ENCODE results near the gene TENM4.

Gene TENM4

DNA sequence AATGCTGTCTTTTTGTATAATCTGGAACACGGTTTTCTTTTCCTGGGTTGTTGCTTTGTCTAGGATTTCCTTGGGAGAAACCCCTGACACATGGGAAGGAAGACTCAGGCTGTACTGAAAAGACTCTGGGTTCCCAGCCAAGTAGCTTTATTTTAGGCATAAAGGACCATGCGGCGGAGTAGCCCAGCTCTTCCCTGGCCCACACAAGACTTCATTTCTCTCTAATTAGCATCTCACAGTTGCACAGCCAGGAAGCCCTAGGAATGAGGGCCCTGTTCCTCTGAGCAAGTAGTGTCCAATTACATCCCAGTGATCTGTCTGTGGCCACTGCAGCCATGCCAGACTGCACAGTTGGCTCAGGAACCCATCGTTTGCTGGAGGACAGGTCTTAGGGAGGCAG lies 319.5 kb downstream of the TENM4 start:
- DNase-seq (ENCODE audit: extremely low spot score): no peak
- CTCF ChIA-PET: interaction anchor here (1.1 kb wide), 1 partner anchor 21 kb away, joined by 4 read pairs; no protein-coding TSS in a partner anchor
- POLR2A ChIA-PET: no interaction called here
- no peak for TF ChIP-seq SUZ12 (IDR thresholded peaks at IDR 0.05)
- TF ChIP-seq FOXM1 (IDR thresholded peaks at IDR 0.05; ENCODE audit: borderline replicate concordance): no peak
- TF ChIP-seq, protein P1, sequence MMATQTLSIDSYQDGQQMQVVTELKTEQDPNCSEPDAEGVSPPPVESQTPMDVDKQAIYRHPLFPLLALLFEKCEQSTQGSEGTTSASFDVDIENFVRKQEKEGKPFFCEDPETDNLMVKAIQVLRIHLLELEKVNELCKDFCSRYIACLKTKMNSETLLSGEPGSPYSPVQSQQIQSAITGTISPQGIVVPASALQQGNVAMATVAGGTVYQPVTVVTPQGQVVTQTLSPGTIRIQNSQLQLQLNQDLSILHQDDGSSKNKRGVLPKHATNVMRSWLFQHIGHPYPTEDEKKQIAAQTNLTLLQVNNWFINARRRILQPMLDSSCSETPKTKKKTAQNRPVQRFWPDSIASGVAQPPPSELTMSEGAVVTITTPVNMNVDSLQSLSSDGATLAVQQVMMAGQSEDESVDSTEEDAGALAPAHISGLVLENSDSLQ (IDR thresholded peaks at IDR 0.05): no peak
- TF ChIP-seq ZNF384 (IDR thresholded peaks at IDR 0.05): no peak
- TF ChIP-seq L3MBTL2 (conservative IDR thresholded peaks at IDR 0.05): no peak
- no peak for TF ChIP-seq SP1 (IDR thresholded peaks at IDR 0.05)
- no peak for TF ChIP-seq LEF1 (IDR thresholded peaks at IDR 0.05; ENCODE audit: borderline replicate concordance)
- TF ChIP-seq TARDBP (IDR thresholded peaks at IDR 0.05): no peak
- TF ChIP-seq ARNT (IDR thresholded peaks at IDR 0.05): no peak
- no peak for TF ChIP-seq ELF4 (IDR thresholded peaks at IDR 0.05)
- no peak for TF ChIP-seq FOXA1 (IDR thresholded peaks at IDR 0.05)
- no peak for TF ChIP-seq NFRKB (IDR thresholded peaks at IDR 0.05)
- TF ChIP-seq CTBP1 (IDR thresholded peaks at IDR 0.05; ENCODE audit: borderline replicate concordance): no peak
- no peak for TF ChIP-seq BHLHE40 (IDR thresholded peaks at IDR 0.05; ENCODE audit: borderline replicate concordance)
- no peak for TF ChIP-seq HDGF (IDR thresholded peaks at IDR 0.05; ENCODE audit: borderline replicate concordance)
- no peak for TF ChIP-seq FOXK2 (IDR thresholded peaks at IDR 0.05)

DNA sequence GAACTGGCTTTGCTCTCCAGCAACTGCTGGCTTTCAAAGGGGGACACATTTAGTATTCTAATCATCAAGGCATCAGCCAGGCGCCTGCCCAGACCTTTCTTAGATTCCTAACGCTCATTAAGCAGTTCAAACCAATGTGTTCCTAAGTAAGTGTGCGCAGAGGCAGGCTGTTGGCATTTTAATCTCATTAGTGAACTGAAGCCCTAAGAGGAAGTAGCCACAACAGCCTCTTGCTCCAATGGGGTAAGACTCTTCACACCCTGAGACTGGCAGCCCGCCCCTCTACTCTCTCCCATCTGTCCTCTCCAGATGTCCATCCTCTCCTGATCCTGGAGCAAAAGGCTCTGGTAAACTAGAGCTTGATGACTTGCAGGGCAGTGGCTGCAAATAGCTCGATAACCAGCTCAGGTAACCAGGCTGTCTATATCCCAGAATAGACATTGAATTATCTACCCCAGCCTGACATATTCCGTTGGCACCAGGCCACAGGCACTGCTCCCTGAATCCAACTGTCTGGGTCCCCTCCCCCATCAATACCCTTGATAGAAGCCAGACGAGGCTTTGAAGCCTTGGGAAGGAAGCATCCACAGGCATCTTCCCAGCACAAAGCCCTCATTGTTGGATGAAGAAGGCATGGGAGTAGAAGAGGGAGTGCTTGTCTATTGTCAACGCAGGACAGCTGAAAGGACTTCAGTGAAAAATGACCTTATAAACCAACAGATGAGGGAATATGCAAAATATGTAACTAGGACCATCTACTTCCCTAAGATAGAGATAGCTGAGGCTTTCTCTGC lies 321.1 kb downstream of the TENM4 start:
- TF ChIP-seq FOXM1 (IDR thresholded peaks at IDR 0.05; ENCODE audit: borderline replicate concordance) (no peak), L3MBTL2 (conservative IDR thresholded peaks at IDR 0.05) (no peak), ZNF384 (IDR thresholded peaks at IDR 0.05) (no peak), ARNT (IDR thresholded peaks at IDR 0.05) (no peak), CTBP1 (IDR thresholded peaks at IDR 0.05; ENCODE audit: borderline replicate concordance) (no peak), TARDBP (IDR thresholded peaks at IDR 0.05) (no peak), HDGF (IDR thresholded peaks at IDR 0.05; ENCODE audit: borderline replicate concordance) (no peak), FOXA1 (IDR thresholded peaks at IDR 0.05) (no peak), SP1 (IDR thresholded peaks at IDR 0.05) (no peak), FOXK2 (IDR thresholded peaks at IDR 0.05) (no peak), ELF4 (IDR thresholded peaks at IDR 0.05) (no peak), BHLHE40 (IDR thresholded peaks at IDR 0.05; ENCODE audit: borderline replicate concordance) (no peak), SUZ12 (IDR thresholded peaks at IDR 0.05) (no peak), NFRKB (IDR thresholded peaks at IDR 0.05) (no peak), LEF1 (IDR thresholded peaks at IDR 0.05; ENCODE audit: borderline replicate concordance) (no peak)
- TF ChIP-seq, protein P1 (IDR thresholded peaks at IDR 0.05): no peak
- POLR2A ChIA-PET: no interaction called here

DNA sequence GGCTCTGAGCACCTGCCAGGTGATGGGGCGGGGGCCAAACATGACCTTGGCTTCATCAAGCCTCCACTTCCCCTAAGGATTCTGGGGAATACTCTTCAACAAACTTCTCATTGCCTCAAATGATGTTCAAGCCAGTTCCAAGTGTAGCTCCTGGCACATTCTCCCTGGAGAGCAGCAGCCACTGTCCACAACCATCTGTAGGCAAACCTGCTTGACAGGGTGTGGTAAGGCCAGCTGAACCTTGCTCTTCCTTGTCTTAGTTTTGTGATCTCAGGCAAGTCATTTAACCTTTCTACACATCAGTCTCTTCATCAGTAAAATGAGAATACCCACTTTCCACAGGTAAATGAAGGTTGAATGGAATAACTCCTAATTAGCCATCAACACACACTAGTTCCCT lies 323.3 kb downstream of the TENM4 start:
- DNase-seq (ENCODE audit: extremely low spot score): no peak
- CTCF ChIA-PET: no interaction called here
- POLR2A ChIA-PET: interaction anchor here (0.6 kb wide), 1 partner anchor 147 kb away, joined by 3 read pairs; no protein-coding TSS in a partner anchor
- TF ChIP-seq ELF4 (IDR thresholded peaks at IDR 0.05) (no peak), HDGF (IDR thresholded peaks at IDR 0.05; ENCODE audit: borderline replicate concordance) (no peak), FOXM1 (IDR thresholded peaks at IDR 0.05; ENCODE audit: borderline replicate concordance) (no peak), ZNF384 (IDR thresholded peaks at IDR 0.05) (no peak), FOXA1 (IDR thresholded peaks at IDR 0.05) (no peak), TARDBP (IDR thresholded peaks at IDR 0.05) (no peak), LEF1 (IDR thresholded peaks at IDR 0.05; ENCODE audit: borderline replicate concordance) (no peak), CTBP1 (IDR thresholded peaks at IDR 0.05; ENCODE audit: borderline replicate concordance) (no peak), FOXK2 (IDR thresholded peaks at IDR 0.05) (no peak), SP1 (IDR thresholded peaks at IDR 0.05) (no peak), BHLHE40 (IDR thresholded peaks at IDR 0.05; ENCODE audit: borderline replicate concordance) (no peak), ARNT (IDR thresholded peaks at IDR 0.05) (no peak), SUZ12 (IDR thresholded peaks at IDR 0.05) (no peak), NFRKB (IDR thresholded peaks at IDR 0.05) (no peak), L3MBTL2 (conservative IDR thresholded peaks at IDR 0.05) (no peak)
- TF ChIP-seq, protein P1 (IDR thresholded peaks at IDR 0.05): no peak

More for the DNA sequence above, 321.1 kb downstream of the TENM4 start:
- no peak for DNase-seq (ENCODE audit: extremely low spot score)
- CTCF ChIA-PET: no interaction called here

DNA sequence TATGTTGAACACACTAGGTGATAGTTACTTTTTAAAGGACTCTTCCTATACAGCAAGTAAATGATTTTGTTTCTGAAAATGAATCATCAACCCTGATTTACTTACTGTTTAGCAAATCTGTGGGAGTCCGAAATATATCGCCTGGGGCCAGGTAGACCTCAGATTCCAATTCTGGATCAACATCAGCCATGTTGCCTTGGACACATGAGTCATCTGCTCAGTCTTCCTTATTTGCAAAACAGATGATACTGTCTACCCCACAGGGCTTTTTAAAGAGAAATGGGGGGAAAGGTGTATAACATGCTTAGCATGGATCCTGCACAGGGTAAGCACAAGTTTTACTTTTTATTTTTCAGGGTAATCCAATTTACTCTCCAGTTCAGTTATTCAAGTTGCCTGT lies 324.2 kb downstream of the TENM4 start:
- no peak for DNase-seq (ENCODE audit: extremely low spot score)
- POLR2A ChIA-PET: no interaction called here
- no peak for TF ChIP-seq SP1 (IDR thresholded peaks at IDR 0.05)
- TF ChIP-seq SUZ12 (IDR thresholded peaks at IDR 0.05): no peak
- TF ChIP-seq FOXK2 (IDR thresholded peaks at IDR 0.05): no peak
- TF ChIP-seq, protein P1 (IDR thresholded peaks at IDR 0.05): no peak
- no peak for TF ChIP-seq ELF4 (IDR thresholded peaks at IDR 0.05)
- no peak for TF ChIP-seq L3MBTL2 (conservative IDR thresholded peaks at IDR 0.05)
- no peak for TF ChIP-seq FOXA1 (IDR thresholded peaks at IDR 0.05)
- TF ChIP-seq ZNF384 (IDR thresholded peaks at IDR 0.05): no peak
- TF ChIP-seq CTBP1 (IDR thresholded peaks at IDR 0.05; ENCODE audit: borderline replicate concordance): no peak
- TF ChIP-seq ARNT (IDR thresholded peaks at IDR 0.05): no peak
- no peak for TF ChIP-seq LEF1 (IDR thresholded peaks at IDR 0.05; ENCODE audit: borderline replicate concordance)
- TF ChIP-seq NFRKB (IDR thresholded peaks at IDR 0.05): no peak
- CTCF ChIA-PET: no interaction called here

Data from HEK293T (cell line).